Lower leg skin (tissue), 3 donors: Measurements from ENCODE around the gene RHOC.

Experiments used
- CTCF ChIP-seq, 3 donors: fragments of 450-650 bp; IDR thresholded peaks; one replicate each; pipeline ENCODE4 v1.5.1; 2016; ENCODE audit warnings: antibody characterized with exemption in 3 of 3, mild to moderate bottlenecking in 3 of 3, moderate library complexity in 2 of 3
- POLR2A ChIP-seq, 2 donors: fragments of 450-650 bp; IDR thresholded peaks; one replicate each; pipeline ENCODE4 v1.6.1; 2016 to 2017; ENCODE audit warnings: antibody characterized with exemption in 2 of 2, mild to moderate bottlenecking in 1 of 2, moderate library complexity in 1 of 2

- TF ChIP-seq CTCF (IDR thresholded peaks at IDR 0.05) (no peak), POLR2A (IDR thresholded peaks at IDR 0.05) (no peak)
These were observed 5.8 kb upstream of the RHOC start for GRCh38 chr1:112712701-112713128.
